Neural cell (in vitro differentiated cells): ENCODE measurements around the gene WTAP. TPM values are rescaled to one million over a fixed set of nuclear protein-coding genes. Genes with fewer than 3 reads are reported as not detected.

Experiments
- H2AFZ ChIP-seq: fragments of 200-600, 300-800 bp; sonication (generic), shearing (Covaris generic); 2 replicates; pipeline ENCODE4 v1.6.0; 2014; ENCODE audit warnings: low read depth, mild to moderate bottlenecking, antibody characterized with exemption, low read length, moderate library complexity
- H3F3A ChIP-seq: fragments of 200-600 bp; shearing (Covaris generic); 2 replicates; pipeline ENCODE4 v1.6.1; 2016; ENCODE audit warnings: mild to moderate bottlenecking, moderate library complexity, mixed read lengths, antibody characterized with exemption, low read length; ENCODE audit not compliant: insufficient read depth, poor library complexity, severe bottlenecking
- H3K27ac ChIP-seq: fragments of 200-600, 300-800 bp; sonication (generic), shearing (Covaris generic); 2 replicates; pipeline ENCODE4 v1.5.1; 2014; ENCODE audit warnings: mild to moderate bottlenecking, low read length, moderate library complexity
- H3K27me3 ChIP-seq: fragments of 300-800, 200-600 bp; sonication (generic), shearing (Covaris generic); 2 replicates; pipeline ENCODE4 v1.6.0; 2014; ENCODE audit warnings: mild to moderate bottlenecking, low read depth, low read length, moderate library complexity; ENCODE audit not compliant: insufficient read depth
- H3K36me3 ChIP-seq: fragments of 300-800, 200-600 bp; sonication (generic), shearing (Covaris generic); 2 replicates; pipeline ENCODE4 v1.5.1; 2014; ENCODE audit warnings: mild to moderate bottlenecking, antibody characterized with exemption, low read length, moderate library complexity; ENCODE audit not compliant: insufficient read depth
- H3K4me2 ChIP-seq: fragments of 300-800, 200-600 bp; sonication (generic), shearing (Covaris generic); 2 replicates; pipeline ENCODE4 v1.6.0; 2014; ENCODE audit warnings: mild to moderate bottlenecking, low read length
- H3K4me3 ChIP-seq: fragments of 300-800, 200-600 bp; sonication (generic), shearing (Covaris generic); 2 replicates; pipeline ENCODE4 v1.5.1; 2014; ENCODE audit warnings: mild to moderate bottlenecking, low read length, moderate library complexity
- H3K79me2 ChIP-seq: fragments of 200-600 bp; shearing (Covaris generic); replicated peaks from 2 replicates; pipeline ENCODE4 v1.6.0; 2014; ENCODE audit warnings: mild to moderate bottlenecking, low read length, moderate library complexity; ENCODE audit not compliant: insufficient read depth
- H3K9ac ChIP-seq: fragments of 300-800, 200-600 bp; sonication (generic), shearing (Covaris generic); 2 replicates; pipeline ENCODE4 v1.6.1; 2016; ENCODE audit warnings: mild to moderate bottlenecking, low read length, mixed read lengths
- H3K9me2 ChIP-seq: fragments of 200-600 bp; shearing (Covaris generic); 2 replicates; pipeline ENCODE4 v1.6.1; 2016; ENCODE audit warnings: mild to moderate bottlenecking, low read length, mixed read lengths; ENCODE audit not compliant: insufficient read depth
- H3K9me3 ChIP-seq: fragments of 200-600, 300-800 bp; sonication (generic), shearing (Covaris generic); 2 replicates; pipeline ENCODE4 v1.6.1; 2016; ENCODE audit warnings: mild to moderate bottlenecking, mixed run types, low read length, moderate library complexity, mixed read lengths
- H4K20me1 ChIP-seq: fragments of 200-600 bp; shearing (Covaris generic); 2 replicates; pipeline ENCODE4 v1.6.1; 2016; ENCODE audit warnings: mild to moderate bottlenecking, mixed run types; ENCODE audit not compliant: insufficient read depth
- CTCF ChIP-seq: fragments of 450-650 bp; IDR thresholded peaks from 2 replicates; pipeline ENCODE4 v1.5.1; 2014; ENCODE audit warnings: antibody characterized with exemption, mild to moderate bottlenecking, moderate library complexity; ENCODE audit not compliant: poor library complexity, severe bottlenecking
- EP300 ChIP-seq: fragments of 450-650 bp; conservative IDR thresholded peaks from 2 replicates; pipeline ENCODE4 v1.6.1; 2014; ENCODE audit warnings: antibody characterized with exemption, mild to moderate bottlenecking, moderate library complexity; ENCODE audit not compliant: poor library complexity, severe bottlenecking
- EZH2 ChIP-seq: fragments of 200-600, 300-800 bp; shearing (Covaris generic), sonication (generic); IDR thresholded peaks from 2 replicates; pipeline ENCODE4 v1.6.1; 2014; ENCODE audit warnings: antibody characterized with exemption, low read length, borderline replicate concordance, mild to moderate bottlenecking; ENCODE audit not compliant: insufficient read depth, poor library complexity, severe bottlenecking
- MXI1 ChIP-seq: fragments of 450-650 bp; conservative IDR thresholded peaks from 2 replicates; pipeline ENCODE4 v1.6.1; 2014; ENCODE audit warnings: antibody characterized with exemption, mild to moderate bottlenecking; ENCODE audit not compliant: poor library complexity, severe bottlenecking
- POLR2AphosphoS5 ChIP-seq: IDR thresholded peaks from 2 replicates; pipeline ENCODE4 v1.6.1; 2012
- RAD21 ChIP-seq: fragments of 450-650 bp; conservative IDR thresholded peaks from 2 replicates; pipeline ENCODE4 v1.6.1; 2014; ENCODE audit warnings: antibody characterized with exemption, mild to moderate bottlenecking, moderate library complexity
- REST ChIP-seq: IDR thresholded peaks from 2 replicates; pipeline ENCODE4 v1.6.1; 2012; ENCODE audit warnings: borderline replicate concordance
- SMC3 ChIP-seq: fragments of 450-650 bp; conservative IDR thresholded peaks from 2 replicates; pipeline ENCODE4 v1.6.1; 2014; ENCODE audit warnings: antibody characterized with exemption, mild to moderate bottlenecking, moderate library complexity; ENCODE audit not compliant: poor library complexity
- TAF1 ChIP-seq: IDR thresholded peaks from 2 replicates; pipeline ENCODE4 v1.6.1; 2012; ENCODE audit warnings: low read depth
- polyA plus RNA-seq: library from polyadenylated mRNA; depleted of rRNA; stranded (reverse); fragments of >200 nt; gene quantifications from 2 replicates; pipeline ENCODE4 v1.2.3, GENCODE V29; 2014

The WTAP gene
- polyA plus RNA-seq, 1 donor from 2014 or later, result 94.1 TPM

GRCh38 chr6:159713984-159714383 is 13.3 kb upstream of the WTAP start:
- no peak overlapping the region for H3K4me3 ChIP-seq
- H3K9me2 ChIP-seq, result no peaks in the 10 kb centered on the region
- no peak overlapping the region for H3K27ac ChIP-seq
- no peak overlapping the region for H2AFZ ChIP-seq
- H4K20me1 ChIP-seq, result no peaks in the 10 kb centered on the region
- H3K4me2 ChIP-seq, result no peak overlapping the region
- no peak overlapping the region for H3K9ac ChIP-seq
- H3K27me3 ChIP-seq, result no peaks in the 10 kb centered on the region
- no peaks in the 10 kb centered on the region for H3F3A ChIP-seq
- H3K9me3 ChIP-seq, result no peaks in the 10 kb centered on the region
- no peaks in the 10 kb centered on the region for H3K36me3 ChIP-seq
- TF ChIP-seq RAD21 (no peak), CTCF (no peak), TAF1 (no peak), POLR2AphosphoS5 (no peak), REST (no peak)
- H3K79me2 ChIP-seq, result peaks cover 5% of the 10 kb centered on the region

- Histone ChIP-seq H3K79me2 (peaks cover 5% of the 10 kb centered on the region), H2AFZ (no peak overlapping the region), H3K27ac (no peak overlapping the region), H3K36me3 (no peaks in the 10 kb centered on the region), H3K4me2 (no peak overlapping the region), H3K9ac (no peak overlapping the region), H4K20me1 (no peaks in the 10 kb centered on the region), H3K4me3 (no peak overlapping the region), H3K9me2 (no peaks in the 10 kb centered on the region), H3F3A (no peaks in the 10 kb centered on the region), H3K27me3 (no peaks in the 10 kb centered on the region), H3K9me3 (no peaks in the 10 kb centered on the region)
- TF ChIP-seq RAD21 (no peak), CTCF (no peak), EZH2 (no peak), POLR2AphosphoS5 (no peak), EP300 (no peak), REST (no peak), MXI1 (no peak), SMC3 (no peak), TAF1 (no peak)
Measured at GRCh38 chr6:159714404-159714803, 12.9 kb upstream of the WTAP start.
